Measurements from ENCODE around the gene CACNA1D.

GRCh38 chr3:53485675-53486403, 8.6 kb upstream of the CACNA1D start:
- no peak for TF ChIP-seq CTCF (IDR thresholded peaks at IDR 0.05; ENCODE audit: low read depth, low read length)
- TF ChIP-seq EZH2phosphoT487 (IDR thresholded peaks at IDR 0.05; ENCODE audit: low read depth): no peak

All from OCI-LY3 (cell line).